ENCODE measurements around the gene BCL2. TPM values are rescaled to one million over a fixed set of nuclear protein-coding genes. Genes with fewer than 3 reads are reported as not detected.

The BCL2 gene
- total and polyA plus RNA-seq, 2 donors from 2014 or later = 6.0 to 39.2 TPM

GRCh38 chr18:63315876-63316275, 3.7 kb downstream of the BCL2 start:
- peak overlapping the region in 1 of 3 donors; percentile 18 for H3K4me3 ChIP-seq (ENCODE audit: low read length in 3 of 3)
- DNase-seq (no peak), FAIRE-seq (no peak)
- TF ChIP-seq CTCF (IDR thresholded peaks at IDR 0.05; ENCODE audit: borderline replicate concordance, extremely low read depth, insufficient read depth) = no peak
- H3K4me1 ChIP-seq (ENCODE audit: control insufficient read depth in 2 of 3, insufficient read depth in 2 of 3, low read depth in 1 of 3, low read length in 3 of 3) = peaks cover 4 to 29% (median 19%) of the 10 kb centered on the region in 3 donors
- no peaks in the 10 kb centered on the region for H3K9me3 ChIP-seq (ENCODE audit: control insufficient read depth in 2 of 3, insufficient read depth in 1 of 3, low read length in 3 of 3)
- H3K9ac ChIP-seq (ENCODE audit: low read length in 3 of 3) = no peak overlapping the region
- no peaks in the 10 kb centered on the region for H3K36me3 ChIP-seq (ENCODE audit: control insufficient read depth in 2 of 3, insufficient read depth in 3 of 3, low read length in 3 of 3)
- intact Hi-C loops (cut with DNase I) = no loop called here
- no peak overlapping the region for H3K27ac ChIP-seq (ENCODE audit: low read depth in 2 of 2, low read length in 2 of 2)
- no peaks in the 10 kb centered on the region for H3K27me3 ChIP-seq (ENCODE audit: control insufficient read depth, insufficient read depth, low read length)

- H3K4me3 ChIP-seq (ENCODE audit: low read length in 3 of 3) = peak overlapping the region in 2 of 3 donors; percentile 20 to 33
- H3K27me3 ChIP-seq (ENCODE audit: control insufficient read depth, insufficient read depth, low read length) = no peaks in the 10 kb centered on the region
- no peak for DNase-seq
- H3K27ac ChIP-seq (ENCODE audit: low read depth in 2 of 2, low read length in 2 of 2) = peak overlapping the region in 1 of 2 donors; percentile 10
- H3K36me3 ChIP-seq (ENCODE audit: control insufficient read depth in 2 of 3, insufficient read depth in 3 of 3, low read length in 3 of 3) = no peaks in the 10 kb centered on the region
- no peak overlapping the region for H3K9ac ChIP-seq (ENCODE audit: low read length in 3 of 3)
- H3K4me1 ChIP-seq (ENCODE audit: control insufficient read depth in 2 of 3, insufficient read depth in 2 of 3, low read depth in 1 of 3, low read length in 3 of 3) = peaks cover 4 to 29% (median 16%) of the 10 kb centered on the region in 3 donors
- no peaks in the 10 kb centered on the region for H3K9me3 ChIP-seq (ENCODE audit: control insufficient read depth in 2 of 3, insufficient read depth in 1 of 3, low read length in 3 of 3)
- intact Hi-C loops (cut with DNase I) = no loop called here
- TF ChIP-seq CTCF (IDR thresholded peaks at IDR 0.05; ENCODE audit: borderline replicate concordance, extremely low read depth, insufficient read depth) = no peak
- no peak for FAIRE-seq
Observed at GRCh38 chr18:63315131-63315662, 4.4 kb downstream of the BCL2 start.

- no peak for DNase-seq
- H3K4me1 ChIP-seq (ENCODE audit: control insufficient read depth in 2 of 3, insufficient read depth in 2 of 3, low read depth in 1 of 3, low read length in 3 of 3) = peaks cover 4 to 29% (median 19%) of the 10 kb centered on the region in 3 donors
- no peaks in the 10 kb centered on the region for H3K9me3 ChIP-seq (ENCODE audit: control insufficient read depth in 2 of 3, insufficient read depth in 1 of 3, low read length in 3 of 3)
- intact Hi-C loops (cut with DNase I) = no loop called here
- peak overlapping the region in 1 of 2 donors; percentile 64 for H3K27ac ChIP-seq (ENCODE audit: low read depth in 2 of 2, low read length in 2 of 2)
- H3K36me3 ChIP-seq (ENCODE audit: control insufficient read depth in 2 of 3, insufficient read depth in 3 of 3, low read length in 3 of 3) = no peaks in the 10 kb centered on the region
- no peaks in the 10 kb centered on the region for H3K27me3 ChIP-seq (ENCODE audit: control insufficient read depth, insufficient read depth, low read length)
- no peak for TF ChIP-seq CTCF (IDR thresholded peaks at IDR 0.05; ENCODE audit: borderline replicate concordance, extremely low read depth, insufficient read depth)
- peak overlapping the region in 2 of 3 donors; percentile 26 to 36 for H3K4me3 ChIP-seq (ENCODE audit: low read length in 3 of 3)
- H3K9ac ChIP-seq (ENCODE audit: low read length in 3 of 3) = no peak overlapping the region
- no peak for FAIRE-seq
Observed at GRCh38 chr18:63314062-63314790, 5.3 kb downstream of the BCL2 start.
